ENCODE data around the gene FCHSD2.
"Not testable (repeated sequence)": the region's sequence is repeated elsewhere in the genome, so short reads cannot be mapped to it uniquely, and the experiment has no call there.

Gene FCHSD2

DNA sequence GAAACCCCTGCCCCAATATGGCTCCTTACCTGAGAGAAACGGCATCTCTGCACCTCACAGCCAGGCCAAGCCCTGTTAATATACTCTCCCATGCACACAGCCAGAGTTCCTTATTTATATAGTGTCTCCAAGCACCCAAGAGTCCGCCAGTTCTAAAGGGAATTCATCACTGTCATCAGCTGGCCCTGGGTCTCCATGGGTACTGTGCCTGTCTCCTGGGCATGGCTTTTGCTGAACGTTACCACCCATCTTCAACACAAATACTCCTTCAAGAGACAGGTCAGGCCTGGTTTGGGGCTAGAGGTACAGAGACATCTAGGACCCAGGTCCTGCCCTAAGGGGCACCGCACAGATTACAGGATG, 329.5 kb downstream of the FCHSD2 start:
- Histone ChIP-seq H3K79me2 (ENCODE audit: insufficient read depth, low read length) (peaks cover 17% of the 10 kb centered on the region; the same call in 1 of the 2 replicates), H4K20me1 (ENCODE audit: insufficient read depth, low read length) (no peaks in the 10 kb centered on the region), H3K9me2 (ENCODE audit: low read depth, low read length) (no peaks in the 10 kb centered on the region), H3K9me3 (ENCODE audit: low read length) (no peaks in the 10 kb centered on the region), H3K4me3 (ENCODE audit: low read depth, low read length, poor library complexity, severe bottlenecking) (peak overlapping the region; percentile 80), H3K4me1 (ENCODE audit: insufficient read depth, low read length, severe bottlenecking) (peaks cover 42% of the 10 kb centered on the region), H3K36me3 (ENCODE audit: insufficient read depth, low read length) (peaks cover 19% of the 10 kb centered on the region), H3K27ac (ENCODE audit: low read depth, low read length, poor library complexity, severe bottlenecking) (peak overlapping the region; percentile 37), H2AFZ (ENCODE audit: low read length) (no peak overlapping the region), H3F3A (ENCODE audit: insufficient read depth, low read length) (no peaks in the 10 kb centered on the region), H3K4me2 (ENCODE audit: low read length) (peak overlapping the region; percentile 96), H3K27me3 (ENCODE audit: insufficient read depth, low read length) (no peaks in the 10 kb centered on the region), H3K9ac (ENCODE audit: low read length) (peak overlapping the region; percentile 88)
- TF ChIP-seq, protein P1, sequence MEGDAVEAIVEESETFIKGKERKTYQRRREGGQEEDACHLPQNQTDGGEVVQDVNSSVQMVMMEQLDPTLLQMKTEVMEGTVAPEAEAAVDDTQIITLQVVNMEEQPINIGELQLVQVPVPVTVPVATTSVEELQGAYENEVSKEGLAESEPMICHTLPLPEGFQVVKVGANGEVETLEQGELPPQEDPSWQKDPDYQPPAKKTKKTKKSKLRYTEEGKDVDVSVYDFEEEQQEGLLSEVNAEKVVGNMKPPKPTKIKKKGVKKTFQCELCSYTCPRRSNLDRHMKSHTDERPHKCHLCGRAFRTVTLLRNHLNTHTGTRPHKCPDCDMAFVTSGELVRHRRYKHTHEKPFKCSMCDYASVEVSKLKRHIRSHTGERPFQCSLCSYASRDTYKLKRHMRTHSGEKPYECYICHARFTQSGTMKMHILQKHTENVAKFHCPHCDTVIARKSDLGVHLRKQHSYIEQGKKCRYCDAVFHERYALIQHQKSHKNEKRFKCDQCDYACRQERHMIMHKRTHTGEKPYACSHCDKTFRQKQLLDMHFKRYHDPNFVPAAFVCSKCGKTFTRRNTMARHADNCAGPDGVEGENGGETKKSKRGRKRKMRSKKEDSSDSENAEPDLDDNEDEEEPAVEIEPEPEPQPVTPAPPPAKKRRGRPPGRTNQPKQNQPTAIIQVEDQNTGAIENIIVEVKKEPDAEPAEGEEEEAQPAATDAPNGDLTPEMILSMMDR (IDR thresholded peaks at IDR 0.05; ENCODE audit: low read length): no peak

DNA sequence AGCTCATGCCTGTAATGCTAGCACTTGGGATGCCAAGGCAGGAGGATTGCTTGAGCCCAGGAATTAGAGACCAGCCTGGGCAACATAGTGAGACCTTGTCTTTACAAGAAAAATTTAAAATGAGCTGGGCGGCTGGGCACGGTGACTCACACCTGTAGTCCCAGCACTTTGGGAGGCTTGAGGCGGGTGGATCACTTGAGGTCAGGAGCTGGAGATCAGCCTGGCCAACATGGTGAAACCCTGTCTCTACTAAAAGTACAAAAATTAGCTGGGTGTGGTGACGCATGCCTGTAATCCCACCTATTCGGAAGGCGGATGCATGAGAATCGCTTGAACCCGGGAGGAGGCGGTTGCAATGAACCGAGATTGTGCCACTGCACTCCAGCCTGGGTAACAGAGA, 330.4 kb downstream of the FCHSD2 start:
- H3K4me2 ChIP-seq (ENCODE audit: low read length): peak overlapping the region; percentile 96; the same call in 1 of the 2 replicates
- peaks cover 42% of the 10 kb centered on the region for H3K4me1 ChIP-seq (ENCODE audit: insufficient read depth, low read length, severe bottlenecking)
- H3K27ac ChIP-seq (ENCODE audit: low read depth, low read length, poor library complexity, severe bottlenecking); H4K20me1 ChIP-seq (ENCODE audit: insufficient read depth, low read length); H3F3A ChIP-seq (ENCODE audit: insufficient read depth, low read length); H3K27me3 ChIP-seq (ENCODE audit: insufficient read depth, low read length); H3K9ac ChIP-seq (ENCODE audit: low read length); H3K9me3 ChIP-seq (ENCODE audit: low read length); H2AFZ ChIP-seq (ENCODE audit: low read length); H3K9me2 ChIP-seq (ENCODE audit: low read depth, low read length): not testable (repeated sequence)
- peak overlapping the region; percentile 80 for H3K4me3 ChIP-seq (ENCODE audit: low read depth, low read length, poor library complexity, severe bottlenecking)
- H3K79me2 ChIP-seq (ENCODE audit: insufficient read depth, low read length): peaks cover 17% of the 10 kb centered on the region; the same call in 1 of the 2 replicates
- peaks cover 20% of the 10 kb centered on the region for H3K36me3 ChIP-seq (ENCODE audit: insufficient read depth, low read length)

DNA sequence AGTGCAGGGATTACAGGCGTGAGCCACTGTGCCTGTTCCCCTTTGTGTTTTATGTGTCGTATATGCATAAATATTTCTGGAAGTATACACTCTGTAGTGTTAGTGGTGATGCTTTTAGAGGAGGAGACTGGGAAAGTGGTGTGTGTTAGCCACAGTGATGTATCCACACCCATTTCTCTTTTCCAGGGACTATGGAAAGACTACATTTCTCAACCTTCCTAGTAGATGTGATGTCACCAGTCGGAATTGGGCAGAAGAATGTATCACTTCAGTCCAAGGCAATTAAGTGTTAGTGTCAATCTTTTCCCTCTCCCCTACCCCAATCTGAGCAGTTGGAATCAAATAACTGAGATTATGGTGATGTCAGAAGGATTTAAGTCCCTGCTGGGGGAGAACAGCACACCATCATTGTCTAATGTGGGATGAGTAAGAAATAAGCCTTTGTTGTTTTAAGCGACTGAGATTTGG, 333.8 kb downstream of the FCHSD2 start:
- Histone ChIP-seq H3K4me2 (ENCODE audit: low read length) (no peak overlapping the region), H3K9ac (ENCODE audit: low read length) (no peak overlapping the region)

GRCh38 chr11:72807792-72808191, 334.3 kb downstream of the FCHSD2 start:
- no peaks in the 10 kb centered on the region for H3K27me3 ChIP-seq (ENCODE audit: insufficient read depth, low read length)
- H3K9ac ChIP-seq (ENCODE audit: low read length): no peak overlapping the region
- peaks cover 20% of the 10 kb centered on the region for H3K36me3 ChIP-seq (ENCODE audit: insufficient read depth, low read length)
- H3F3A ChIP-seq (ENCODE audit: insufficient read depth, low read length): 0 out of 2 replicates have a peak, but pooled peaks cover 3% of the 10 kb centered on the region
- H3K27ac ChIP-seq (ENCODE audit: low read depth, low read length, poor library complexity, severe bottlenecking): peak overlapping the region; percentile 59
- TF ChIP-seq, protein P1 (IDR thresholded peaks at IDR 0.05; ENCODE audit: low read length): no peak
- no peak for TF ChIP-seq EZH2 (IDR thresholded peaks at IDR 0.05; ENCODE audit: borderline replicate concordance, low read length)
- H2AFZ ChIP-seq (ENCODE audit: low read length): no peak overlapping the region
- H4K20me1 ChIP-seq (ENCODE audit: insufficient read depth, low read length): no peaks in the 10 kb centered on the region
- no peaks in the 10 kb centered on the region for H3K9me3 ChIP-seq (ENCODE audit: low read length)
- H3K79me2 ChIP-seq (ENCODE audit: insufficient read depth, low read length): peaks cover 9% of the 10 kb centered on the region; the same call in 1 of the 2 replicates
- no peak overlapping the region for H3K4me2 ChIP-seq (ENCODE audit: low read length)
- no peak overlapping the region for H3K4me3 ChIP-seq (ENCODE audit: low read depth, low read length, poor library complexity, severe bottlenecking)
- peaks cover 20% of the 10 kb centered on the region for H3K4me1 ChIP-seq (ENCODE audit: insufficient read depth, low read length, severe bottlenecking)
- H3K9me2 ChIP-seq (ENCODE audit: low read depth, low read length): no peaks in the 10 kb centered on the region

More for the DNA sequence above, 333.8 kb downstream of the FCHSD2 start:
- Histone ChIP-seq H3K27me3 (ENCODE audit: insufficient read depth, low read length) (no peaks in the 10 kb centered on the region), H4K20me1 (ENCODE audit: insufficient read depth, low read length) (no peaks in the 10 kb centered on the region), H3K9me2 (ENCODE audit: low read depth, low read length) (no peaks in the 10 kb centered on the region), H2AFZ (ENCODE audit: low read length) (no peak overlapping the region), H3F3A (ENCODE audit: insufficient read depth, low read length) (0 out of 2 replicates have a peak, but pooled peaks cover 3% of the 10 kb centered on the region), H3K9me3 (ENCODE audit: low read length) (no peaks in the 10 kb centered on the region), H3K27ac (ENCODE audit: low read depth, low read length, poor library complexity, severe bottlenecking) (peak overlapping the region; percentile 59), H3K79me2 (ENCODE audit: insufficient read depth, low read length) (peaks cover 13% of the 10 kb centered on the region; the same call in 1 of the 2 replicates), H3K4me1 (ENCODE audit: insufficient read depth, low read length, severe bottlenecking) (peaks cover 24% of the 10 kb centered on the region), H3K4me3 (ENCODE audit: low read depth, low read length, poor library complexity, severe bottlenecking) (no peak overlapping the region), H3K36me3 (ENCODE audit: insufficient read depth, low read length) (peaks cover 20% of the 10 kb centered on the region)
- TF ChIP-seq EZH2 (IDR thresholded peaks at IDR 0.05; ENCODE audit: borderline replicate concordance, low read length): no peak
- TF ChIP-seq, protein P1 (IDR thresholded peaks at IDR 0.05; ENCODE audit: low read length): no peak

Measured in OCI-LY1 (cell line).